Measurements from ENCODE around the gene SPNS3. TPM values are rescaled to one million over a fixed set of nuclear protein-coding genes. Genes with fewer than 3 reads are reported as not detected.

The SPNS3 gene
- polyA plus RNA-seq, 1 donor (not counting 4 experiments of a cell fraction or from before 2014, with no cell fraction given): not detected

DNA sequence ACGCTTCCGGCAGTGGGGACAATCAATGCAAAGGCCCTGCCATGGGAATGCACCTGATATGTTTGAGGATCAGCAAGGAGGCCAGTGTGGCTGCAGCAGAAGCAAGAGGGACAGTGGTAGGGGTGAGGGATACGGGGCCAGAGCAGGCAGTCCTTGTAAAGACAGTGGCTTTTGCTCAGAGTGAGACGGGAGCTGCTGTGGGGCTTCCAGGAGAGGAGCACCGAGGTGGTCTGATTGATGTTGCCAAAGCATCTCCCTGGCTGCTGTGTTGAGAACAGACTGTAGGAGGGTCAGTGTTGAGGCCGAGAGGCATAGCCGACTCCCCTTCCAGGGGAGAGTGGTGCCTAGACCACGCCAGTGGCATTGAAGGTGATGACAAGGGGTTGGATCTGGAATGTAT is 53.6 kb downstream of the SPNS3 start:
- H3K27ac ChIP-seq (ENCODE audit: control insufficient read depth, insufficient read depth, low read length): no peak overlapping the region
- H2AFZ ChIP-seq (ENCODE audit: control insufficient read depth, low read length): no peak overlapping the region
- TF ChIP-seq EZH2 (IDR thresholded peaks at IDR 0.05; ENCODE audit: low read length): no peak
- TF ChIP-seq CTCF (optimal IDR thresholded peaks at IDR 0.05 in 1 of 3, IDR thresholded peaks at IDR 0.05 in 1 of 3, conservative IDR thresholded peaks at IDR 0.05 in 1 of 3; ENCODE audit: extremely low read depth in 1 of 3, insufficient read depth in 2 of 3, low read length in 3 of 3): no peak
- peaks cover 17% of the 10 kb centered on the region for H3K4me1 ChIP-seq (ENCODE audit: control insufficient read depth, extremely low read depth, insufficient read depth, low read length)
- H3K9me1 ChIP-seq (ENCODE audit: control insufficient read depth, extremely low read depth, insufficient read depth, low read length): no peaks in the 10 kb centered on the region
- H3K4me2 ChIP-seq (ENCODE audit: control insufficient read depth, extremely low read depth, insufficient read depth, low read depth, low read length): no peak overlapping the region
- H3K9me3 ChIP-seq (ENCODE audit: control insufficient read depth, low read depth, low read length): no peaks in the 10 kb centered on the region
- dilution Hi-C loops (cut with MboI; ENCODE audit: extremely low pct_ligation_motif_present, low sequenced_read_pairs): no loop called here
- H3K27me3 ChIP-seq (ENCODE audit: control insufficient read depth, extremely low read depth, insufficient read depth, low read length): no peaks in the 10 kb centered on the region
- no peaks in the 10 kb centered on the region for H3K79me2 ChIP-seq (ENCODE audit: control insufficient read depth, insufficient read depth, low read length)
- no peak for DNase-seq (ENCODE audit: low read depth, low spot score)
- no peak overlapping the region for H3K9ac ChIP-seq (ENCODE audit: control insufficient read depth, extremely low read depth, insufficient read depth, low read length)
- no peak for FAIRE-seq
- H3K4me3 ChIP-seq (ENCODE audit: control insufficient read depth in 2 of 3, extremely low read depth in 1 of 3, insufficient read depth in 2 of 3, low read depth in 1 of 3, low read length in 3 of 3): no peak overlapping the region
- no peaks in the 10 kb centered on the region for H3K36me3 ChIP-seq (ENCODE audit: control insufficient read depth in 2 of 2, extremely low read depth in 1 of 2, insufficient read depth in 2 of 2, low read length in 2 of 2)
- no peaks in the 10 kb centered on the region for H4K20me1 ChIP-seq (ENCODE audit: control insufficient read depth, extremely low read depth, insufficient read depth, low read length)

DNA sequence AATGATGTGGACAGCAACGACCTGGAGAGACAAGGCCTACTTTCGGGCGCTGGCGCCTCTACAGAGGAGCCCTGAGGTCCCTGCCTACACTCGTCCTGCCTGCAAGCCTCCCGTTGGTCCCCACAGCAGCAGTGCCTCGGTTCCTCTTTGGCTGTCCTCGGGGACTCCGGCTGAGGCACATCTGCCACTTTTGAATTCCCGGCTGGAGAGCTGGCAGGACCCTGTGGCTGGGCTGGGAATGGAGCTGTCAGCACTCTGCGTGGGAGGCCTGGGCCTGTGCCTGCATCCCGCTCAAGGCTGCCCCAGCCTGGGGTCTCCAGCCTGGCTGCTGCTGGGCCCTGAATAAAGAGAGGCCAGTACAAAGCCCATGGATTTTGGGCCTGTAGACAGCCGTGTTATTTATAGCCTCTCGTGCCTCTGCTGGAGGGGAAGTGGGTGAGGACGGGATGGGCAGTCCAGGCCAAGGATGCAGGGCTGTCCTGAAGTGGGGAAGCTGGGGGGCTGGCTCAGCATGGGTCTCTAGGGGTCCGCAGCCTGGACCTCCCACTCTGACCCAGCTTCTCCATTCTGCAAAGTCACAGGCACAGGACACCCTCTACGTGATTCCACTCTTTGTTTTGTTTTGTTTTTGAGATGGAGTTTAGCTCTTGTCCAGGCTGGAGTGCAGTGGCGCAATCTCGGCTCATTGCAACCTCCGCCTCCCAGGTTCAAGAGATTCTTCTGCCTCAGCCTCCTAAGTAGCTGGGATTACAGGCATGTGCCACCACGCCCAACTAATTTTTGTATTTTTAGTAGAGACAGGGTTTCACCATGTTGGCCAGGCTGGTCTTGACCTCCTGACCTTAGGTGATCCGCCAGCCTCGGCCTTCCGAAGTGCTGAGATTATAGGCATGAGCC is 54.3 kb downstream of the SPNS3 start:
- Histone ChIP-seq H3K9me3 (ENCODE audit: control insufficient read depth, low read depth, low read length) (no peaks in the 10 kb centered on the region), H3K9ac (ENCODE audit: control insufficient read depth, extremely low read depth, insufficient read depth, low read length) (no peak overlapping the region), H3K9me1 (ENCODE audit: control insufficient read depth, extremely low read depth, insufficient read depth, low read length) (no peaks in the 10 kb centered on the region), H3K4me3 (ENCODE audit: control insufficient read depth in 2 of 3, extremely low read depth in 1 of 3, insufficient read depth in 2 of 3, low read depth in 1 of 3, low read length in 3 of 3) (no peak overlapping the region), H4K20me1 (ENCODE audit: control insufficient read depth, extremely low read depth, insufficient read depth, low read length) (no peaks in the 10 kb centered on the region), H3K27me3 (ENCODE audit: control insufficient read depth, extremely low read depth, insufficient read depth, low read length) (no peaks in the 10 kb centered on the region), H3K4me1 (ENCODE audit: control insufficient read depth, extremely low read depth, insufficient read depth, low read length) (peaks cover 17% of the 10 kb centered on the region), H3K4me2 (ENCODE audit: control insufficient read depth, extremely low read depth, insufficient read depth, low read depth, low read length) (no peak overlapping the region), H3K36me3 (ENCODE audit: control insufficient read depth in 2 of 2, extremely low read depth in 1 of 2, insufficient read depth in 2 of 2, low read length in 2 of 2) (no peaks in the 10 kb centered on the region), H2AFZ (ENCODE audit: control insufficient read depth, low read length) (no peak overlapping the region), H3K79me2 (ENCODE audit: control insufficient read depth, insufficient read depth, low read length) (no peaks in the 10 kb centered on the region), H3K27ac (ENCODE audit: control insufficient read depth, insufficient read depth, low read length) (no peak overlapping the region)
- TF ChIP-seq CTCF (optimal IDR thresholded peaks at IDR 0.05 in 1 of 3, IDR thresholded peaks at IDR 0.05 in 1 of 3, conservative IDR thresholded peaks at IDR 0.05 in 1 of 3; ENCODE audit: extremely low read depth in 1 of 3, insufficient read depth in 2 of 3, low read length in 3 of 3): no peak
- no peak for TF ChIP-seq EZH2 (IDR thresholded peaks at IDR 0.05; ENCODE audit: low read length)
- FAIRE-seq (no peak), DNase-seq (ENCODE audit: low read depth, low spot score) (no peak)
- dilution Hi-C loops (cut with MboI; ENCODE audit: extremely low pct_ligation_motif_present, low sequenced_read_pairs): no loop called here
